GM19438 (cell line): ENCODE results near the gene PTPRQ.
"Not testable (repeated sequence)": the region's sequence is repeated elsewhere in the genome, so short reads cannot be mapped to it uniquely, and the experiment has no call there.

ENCODE experiments used
- ATAC-seq: cut with Tn5 transposase; IDR thresholded peaks from one replicate; pipeline ENCODE4 v1.9.1; 2021; ENCODE audit warnings: low read depth; ENCODE audit not compliant: unreplicated experiment

PTPRQ gene

DNA sequence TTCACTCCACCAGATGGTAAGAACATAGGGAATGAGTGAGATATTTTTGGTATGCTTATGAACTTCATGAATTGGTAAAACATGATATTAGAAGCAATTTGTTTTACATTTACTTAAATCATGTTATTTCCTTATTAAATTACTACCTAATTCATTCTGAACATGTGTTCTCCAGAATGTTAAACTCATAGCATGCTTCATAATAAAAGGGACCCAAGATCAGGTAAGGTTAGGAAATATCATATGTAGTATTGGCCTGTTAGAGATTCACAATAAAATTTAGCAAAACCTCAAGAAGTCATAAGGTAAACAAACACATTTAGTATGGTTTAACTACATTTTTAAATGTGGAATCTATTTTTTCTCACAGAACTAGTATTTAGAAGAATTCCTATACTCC is 28.2 kb downstream of the PTPRQ start:
- no peak for ATAC-seq

DNA sequence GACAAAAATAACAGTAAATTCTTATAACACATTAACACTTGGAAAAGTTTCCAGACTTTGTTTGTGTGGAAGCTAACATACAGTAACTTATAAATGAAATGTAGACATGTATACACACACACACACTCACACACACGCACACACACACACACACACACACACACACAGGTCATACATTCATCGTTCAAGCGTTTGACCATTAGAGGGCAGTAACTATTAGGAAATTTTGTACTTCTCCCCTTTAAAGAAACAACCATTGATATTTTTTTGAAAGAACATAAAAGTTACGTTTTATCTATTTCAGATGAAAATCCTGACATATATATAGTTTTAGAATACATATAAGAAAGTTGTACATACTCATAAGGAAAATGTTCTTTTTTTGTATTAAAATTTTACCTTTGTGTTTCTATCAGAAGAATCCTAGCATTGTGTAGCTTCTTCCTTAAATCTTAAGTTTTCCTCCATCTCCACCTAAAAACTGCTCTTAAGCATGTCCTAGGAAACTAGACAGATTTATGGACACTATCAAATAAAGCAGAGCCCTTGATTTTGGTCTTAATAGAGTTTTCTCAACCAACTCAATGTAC is 29.0 kb downstream of the PTPRQ start:
- ATAC-seq = no peak

DNA sequence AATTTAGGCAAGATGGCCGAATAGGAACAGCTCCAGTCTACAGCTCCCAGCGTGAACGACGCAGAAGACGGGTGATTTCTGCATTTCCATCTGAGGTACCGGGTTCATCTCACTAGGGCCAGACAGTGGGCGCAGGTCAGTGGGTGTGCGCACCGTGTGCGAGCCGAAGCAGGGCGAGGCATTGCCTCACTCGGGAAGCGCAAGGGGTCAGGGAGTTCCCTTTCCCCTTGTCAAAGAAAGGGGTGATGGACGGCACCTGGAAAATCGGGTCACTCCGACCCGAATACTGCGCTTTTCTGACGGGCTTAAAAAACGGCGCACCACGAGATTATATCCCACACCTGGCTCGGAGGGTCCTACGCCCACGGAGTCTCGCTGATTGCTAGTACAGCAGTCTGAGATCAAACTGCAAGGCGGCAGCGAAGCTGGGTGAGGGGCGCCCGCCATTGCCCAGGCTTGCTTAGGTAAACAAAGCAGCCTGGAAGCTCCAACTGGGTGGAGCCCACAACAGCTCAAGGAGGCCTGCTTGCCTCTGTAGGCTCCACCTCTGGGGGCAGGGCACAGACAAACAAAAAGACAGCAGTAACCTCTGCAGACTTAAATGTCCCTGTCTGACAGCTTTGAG is 33.6 kb downstream of the PTPRQ start:
- not testable (repeated sequence) for ATAC-seq

DNA sequence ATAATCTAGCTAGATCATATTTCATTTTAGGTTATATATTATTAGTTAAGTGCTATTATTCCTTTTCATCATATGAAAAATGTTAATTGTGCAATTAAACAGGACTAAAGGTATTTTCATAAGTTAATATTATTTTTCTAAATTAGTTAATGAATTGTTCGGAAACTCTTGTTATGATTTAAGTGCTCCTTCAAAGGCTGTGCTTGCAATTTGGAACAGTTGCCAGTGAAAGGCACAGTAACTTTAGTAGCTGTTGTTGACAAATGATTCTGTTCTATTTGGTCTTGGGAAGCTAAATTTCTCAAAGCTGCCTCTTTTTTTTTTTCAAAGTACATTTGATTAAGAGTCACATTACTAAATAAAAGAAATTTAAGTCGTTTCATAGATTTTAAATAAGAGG is 40.7 kb downstream of the PTPRQ start:
- no peak for ATAC-seq

DNA sequence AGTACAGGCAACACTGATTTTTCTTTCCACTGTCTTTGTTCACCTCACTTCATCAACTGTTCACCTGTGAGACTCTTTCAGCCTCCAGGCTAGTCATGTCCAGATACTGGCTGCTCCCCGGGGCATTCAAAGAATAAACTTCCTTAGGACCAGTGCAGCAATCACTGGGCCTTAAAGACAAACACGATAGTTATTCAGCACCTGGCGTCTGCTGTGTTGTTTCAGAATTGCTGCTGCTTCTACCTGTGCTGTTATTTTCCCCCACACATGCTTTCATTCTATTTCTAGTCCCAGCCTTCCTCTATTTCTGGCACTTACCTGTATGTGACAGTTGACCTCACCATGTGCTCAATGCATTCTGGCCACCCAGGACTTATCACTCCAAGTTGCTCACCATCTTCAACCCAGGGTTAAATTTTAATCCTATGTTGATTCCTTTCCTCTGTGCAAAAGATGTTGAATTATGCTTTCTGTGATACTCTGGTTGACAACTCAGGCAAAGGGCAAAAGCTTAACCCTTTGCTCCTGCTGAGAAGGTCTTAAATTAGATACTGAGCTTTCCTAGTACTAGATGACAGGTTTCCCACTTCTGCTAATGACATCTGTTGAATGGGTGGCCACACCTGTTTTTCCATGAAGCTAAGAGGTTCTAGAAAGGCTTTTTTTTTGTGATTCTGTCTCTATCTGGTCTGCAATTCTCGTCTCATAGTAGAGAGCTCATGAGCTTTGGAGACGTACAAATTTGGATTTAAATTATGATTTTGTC is 41.4 kb downstream of the PTPRQ start:
- ATAC-seq = no peak

DNA sequence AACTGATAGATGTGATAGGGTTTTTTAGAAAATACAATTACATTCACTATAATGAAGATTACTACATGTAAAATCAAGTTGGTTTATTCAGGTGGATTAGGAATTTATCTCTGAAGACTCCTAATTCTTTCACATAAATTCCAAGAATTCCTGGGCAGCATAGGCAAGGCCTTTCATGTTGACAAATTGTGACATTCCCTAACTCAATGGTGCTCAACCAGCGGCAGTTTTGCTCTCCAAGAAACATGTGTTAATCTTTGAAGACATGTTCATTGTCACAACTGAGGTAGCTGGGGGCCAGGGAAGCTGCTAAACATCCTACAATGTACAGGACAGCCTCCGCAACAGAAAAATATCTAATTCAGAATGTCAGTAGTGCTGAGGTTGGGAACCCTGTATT is 46.3 kb downstream of the PTPRQ start:
- no peak for ATAC-seq

DNA sequence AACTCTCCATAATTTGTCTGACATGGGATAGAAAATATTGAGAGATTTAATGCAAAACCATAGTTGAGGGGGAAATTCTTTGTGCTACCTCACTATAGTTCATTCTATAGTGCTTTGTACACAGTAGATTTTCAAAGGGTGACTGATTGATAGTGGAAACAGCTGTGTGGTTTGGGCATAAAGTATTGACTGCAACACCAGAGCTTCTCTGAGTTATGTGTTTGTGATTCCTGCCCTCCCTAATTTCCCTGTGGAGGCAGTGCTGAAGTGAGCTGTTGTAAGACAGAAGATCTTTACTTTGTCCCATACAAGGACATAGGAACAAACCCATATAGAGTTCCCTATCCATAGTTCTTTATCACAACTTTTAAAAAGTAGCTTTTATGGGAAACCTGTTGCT is 47.1 kb downstream of the PTPRQ start:
- no peak for ATAC-seq

DNA sequence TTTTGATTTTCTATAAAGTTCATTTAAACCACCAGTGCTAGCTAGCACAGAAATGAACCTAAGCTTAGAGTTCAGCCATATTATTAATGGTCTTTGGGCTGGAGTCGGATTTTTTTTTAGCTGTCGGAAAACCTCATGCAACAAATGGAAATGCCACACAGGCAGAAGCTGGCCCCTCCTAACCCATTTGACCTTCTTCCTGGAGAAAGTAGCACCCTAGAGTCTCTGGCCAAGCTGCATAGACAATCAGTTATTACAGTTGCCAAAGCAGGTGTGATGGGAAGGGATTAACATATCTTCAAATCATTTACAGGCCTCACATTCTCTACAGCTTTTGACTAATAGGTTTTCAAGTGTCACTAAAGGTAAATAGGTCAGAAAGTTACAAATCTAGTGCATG is 49.4 kb downstream of the PTPRQ start:
- no peak for ATAC-seq

DNA sequence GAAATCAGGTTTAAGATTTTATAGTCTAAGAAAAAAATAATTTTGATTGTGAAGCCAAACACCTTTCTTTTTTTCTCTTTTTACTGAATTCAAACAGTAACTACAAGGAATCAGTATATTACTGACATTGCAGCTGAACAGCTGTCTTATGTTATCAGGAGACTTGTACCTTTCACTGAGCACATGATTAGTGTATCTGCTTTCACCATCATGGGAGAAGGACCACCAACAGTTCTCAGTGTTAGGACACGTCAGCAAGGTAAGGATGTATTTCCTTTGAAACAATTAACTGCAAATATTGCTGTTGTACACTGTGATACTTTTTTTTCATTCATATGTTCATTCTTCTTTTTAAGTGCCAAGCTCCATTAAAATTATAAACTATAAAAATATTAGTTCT is 50.8 kb downstream of the PTPRQ start:
- ATAC-seq = no peak

DNA sequence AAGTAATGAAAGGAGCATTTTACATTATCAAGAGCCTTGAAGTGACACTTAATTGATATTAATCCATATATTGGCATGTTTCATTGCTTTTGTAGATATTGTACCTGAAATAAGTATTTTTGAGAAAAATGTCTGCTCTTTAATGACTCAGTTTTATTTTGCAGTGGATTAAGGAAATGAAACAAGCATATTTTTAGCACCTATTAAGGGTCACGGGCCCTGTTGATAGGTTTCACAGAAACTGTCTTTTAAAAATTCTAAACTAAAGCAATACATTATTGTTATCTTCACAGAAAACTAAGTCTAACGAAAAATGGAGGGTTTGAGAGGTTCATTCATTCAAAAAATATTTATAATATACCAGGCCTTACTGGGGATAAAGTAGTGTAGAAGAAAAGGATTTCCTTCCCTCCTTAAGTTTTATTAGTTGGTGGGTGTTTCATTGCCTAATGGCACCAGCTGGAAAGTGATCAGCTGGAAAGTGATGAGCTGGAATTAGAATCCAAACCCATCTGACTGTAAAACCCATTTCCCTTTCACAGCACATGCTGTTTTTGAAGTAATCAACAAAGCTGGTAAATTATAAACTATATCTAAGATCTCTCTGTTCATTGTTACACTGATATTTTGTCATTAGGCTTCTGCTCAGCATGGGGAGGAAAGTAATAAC is 54.2 kb downstream of the PTPRQ start:
- no peak for ATAC-seq

DNA sequence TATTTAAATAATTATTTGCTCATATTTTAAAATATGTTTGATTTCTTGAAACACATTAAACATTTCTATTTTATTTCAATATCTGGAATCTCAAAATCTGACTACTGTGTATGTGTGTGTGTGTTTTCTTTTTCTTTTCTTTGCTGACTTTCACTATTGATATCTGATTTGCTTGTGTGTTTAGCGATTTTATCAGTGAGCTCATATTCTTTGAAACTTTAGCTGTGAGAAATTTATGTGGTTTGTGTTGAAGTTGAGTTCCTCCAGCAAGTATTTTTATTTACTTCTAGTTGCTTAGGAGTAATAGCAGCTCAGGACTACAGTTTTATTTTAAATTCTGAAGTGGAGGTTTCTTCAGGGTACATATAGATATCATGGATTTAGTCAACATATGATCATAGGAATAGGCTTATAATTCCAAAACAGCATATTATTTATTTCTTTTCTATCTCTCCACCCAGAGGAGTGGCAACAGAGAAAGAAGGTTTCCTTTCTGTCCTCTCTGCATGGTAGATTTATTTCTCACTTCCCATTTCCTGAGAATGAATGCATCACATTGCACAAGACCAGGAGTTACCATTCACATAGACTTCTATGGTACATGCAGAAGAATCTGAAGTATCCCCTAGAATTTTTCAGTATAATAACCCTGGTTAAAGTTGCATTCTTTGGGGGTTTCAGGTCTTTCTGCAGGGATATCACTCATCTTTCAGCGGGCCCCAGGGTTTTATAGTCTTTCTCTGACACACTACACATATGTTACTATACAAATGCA is 60.5 kb downstream of the PTPRQ start:
- ATAC-seq = no peak

DNA sequence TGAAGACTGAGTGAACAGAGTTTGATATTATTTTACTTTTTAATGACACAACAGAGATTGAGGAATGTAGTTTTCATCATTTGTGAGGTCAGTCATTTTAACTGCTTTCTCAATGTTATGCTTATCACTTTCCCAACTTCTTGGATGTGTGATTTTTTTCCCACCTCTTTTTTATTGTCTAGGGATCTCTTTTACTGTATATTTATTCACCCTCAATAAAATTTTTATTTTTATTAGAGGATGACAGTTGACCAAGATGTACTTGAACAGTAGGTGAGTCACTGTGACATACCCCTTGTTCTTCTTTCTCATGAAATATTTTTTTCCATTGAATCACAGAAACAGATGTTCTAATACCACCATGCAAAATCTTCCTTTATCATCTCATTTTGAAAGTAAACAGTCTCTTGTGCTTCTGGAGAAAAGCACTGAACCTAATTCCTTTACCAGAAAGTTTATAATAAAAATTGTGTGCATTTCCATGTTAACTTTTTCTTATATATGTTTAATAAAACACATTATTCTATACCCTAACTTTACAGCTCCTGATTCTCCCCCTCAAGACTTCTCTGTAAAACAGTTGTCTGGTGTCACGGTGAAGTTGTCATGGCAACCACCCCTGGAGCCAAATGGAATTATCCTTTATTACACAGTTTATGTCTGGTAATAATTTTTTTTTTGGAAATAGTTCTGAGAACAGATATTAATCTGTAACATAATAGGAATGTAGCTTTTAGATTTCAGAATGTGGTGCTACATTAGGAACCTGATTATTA is 65.9 kb downstream of the PTPRQ start:
- ATAC-seq = no peak

DNA sequence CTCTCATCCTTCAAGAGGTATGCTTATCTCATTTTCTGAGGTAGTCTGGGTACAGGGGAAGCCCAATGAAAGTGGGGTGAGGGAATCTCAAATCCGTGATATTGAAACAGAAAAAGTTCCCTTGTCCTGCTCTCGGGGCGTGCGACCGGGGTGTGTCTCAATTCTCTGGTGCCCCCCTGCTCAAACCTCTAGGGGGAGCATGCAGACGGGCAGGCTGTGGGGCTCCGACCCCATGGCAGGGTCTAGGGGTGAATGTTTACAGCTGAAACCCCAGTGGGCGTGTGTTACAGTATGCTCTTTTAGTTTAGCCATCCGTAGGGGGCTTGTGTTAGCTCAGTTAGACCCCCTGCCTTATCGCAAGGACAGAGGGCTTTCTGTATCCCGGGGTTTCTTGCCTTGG is 68.7 kb downstream of the PTPRQ start:
- no peak for ATAC-seq

DNA sequence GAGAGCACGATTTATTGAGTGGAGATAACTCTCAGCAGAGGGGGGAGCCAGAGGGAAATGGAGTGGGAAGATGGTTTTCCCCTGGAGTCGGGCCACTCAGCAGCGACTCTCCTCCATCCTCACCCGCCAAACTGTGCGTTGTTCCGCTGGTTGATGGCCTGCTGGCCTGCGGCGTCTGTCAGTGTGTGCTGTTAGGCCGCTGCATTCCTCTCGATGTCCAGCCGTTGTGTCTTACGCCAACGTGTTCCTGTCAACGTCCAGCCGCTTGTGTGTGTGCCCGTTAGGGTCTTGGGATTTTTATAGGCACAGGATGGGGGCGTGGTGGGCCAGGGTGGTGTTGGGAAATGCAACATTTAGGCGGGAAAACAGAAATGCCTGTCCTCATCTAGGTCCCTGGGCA is 69.2 kb downstream of the PTPRQ start:
- ATAC-seq = no peak

DNA sequence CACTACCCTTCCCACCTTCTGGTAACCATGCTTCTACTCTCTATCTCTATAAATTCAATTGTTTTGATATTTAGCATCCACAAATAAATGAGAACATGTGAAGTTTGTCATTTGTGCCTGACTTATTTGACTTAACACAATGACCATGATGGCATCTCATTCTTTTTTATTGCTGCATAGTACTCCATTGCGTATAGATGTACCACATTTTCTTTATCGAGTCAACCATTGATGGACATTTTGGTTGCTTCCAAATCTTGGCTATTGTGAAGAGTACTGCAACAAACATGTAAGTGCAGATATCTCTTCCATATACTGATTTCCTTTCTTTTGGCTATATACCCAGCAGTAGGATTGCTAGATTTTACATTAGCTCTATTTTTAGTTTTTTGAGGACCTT is 73.6 kb downstream of the PTPRQ start:
- ATAC-seq = no peak

DNA sequence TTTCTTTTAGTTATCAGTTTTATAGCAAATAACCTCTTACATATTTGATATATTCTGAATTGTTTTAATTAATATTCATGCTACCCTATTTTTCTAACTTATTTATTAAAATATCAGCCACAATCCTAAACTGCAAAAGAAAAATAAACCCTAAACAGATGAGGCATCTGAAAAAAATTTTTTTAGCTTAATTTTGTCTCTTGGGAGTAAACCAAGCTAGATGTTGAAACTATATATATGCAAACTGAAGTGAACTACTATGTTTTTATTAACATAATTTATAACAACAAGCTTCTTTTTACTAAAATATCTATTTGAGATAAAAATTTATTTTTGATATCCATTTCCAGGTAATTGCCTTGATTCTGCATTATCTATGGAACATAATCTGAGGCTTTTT is 87.6 kb downstream of the PTPRQ start:
- no peak for ATAC-seq

DNA sequence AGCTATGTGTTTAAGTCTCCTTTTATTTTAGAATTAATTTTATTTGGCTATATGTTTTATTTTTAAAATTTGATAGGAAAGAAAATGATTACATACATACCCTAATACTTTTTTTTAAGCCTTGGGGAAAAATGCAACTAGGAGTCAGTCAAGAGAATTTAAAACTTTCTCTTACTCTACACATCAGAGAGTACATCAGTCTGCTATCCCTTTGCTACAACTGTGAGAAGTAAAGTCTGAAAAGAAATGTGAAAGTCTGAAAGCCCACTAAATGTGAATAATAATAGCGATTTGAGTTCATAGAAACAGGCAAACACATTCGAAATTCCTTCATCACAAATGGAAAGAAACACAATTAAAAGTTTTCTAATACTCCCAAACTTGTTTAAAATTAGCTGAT is 95.0 kb downstream of the PTPRQ start:
- ATAC-seq = no peak

DNA sequence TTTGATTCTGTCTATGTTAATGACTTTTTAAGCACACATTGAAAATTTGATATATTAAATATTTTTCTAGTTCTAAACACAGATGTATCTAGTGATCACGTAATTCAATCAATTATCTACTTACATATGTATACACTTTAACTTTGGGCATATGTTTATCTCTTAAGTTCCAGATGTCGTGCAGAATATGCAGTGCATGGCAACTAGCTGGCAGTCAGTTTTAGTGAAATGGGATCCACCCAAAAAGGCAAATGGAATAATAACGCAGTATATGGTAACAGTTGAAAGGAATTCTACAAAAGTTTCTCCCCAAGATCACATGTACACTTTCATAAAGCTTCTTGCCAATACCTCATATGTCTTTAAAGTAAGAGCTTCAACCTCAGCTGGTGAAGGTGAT is 105.3 kb downstream of the PTPRQ start:
- ATAC-seq = no peak

DNA sequence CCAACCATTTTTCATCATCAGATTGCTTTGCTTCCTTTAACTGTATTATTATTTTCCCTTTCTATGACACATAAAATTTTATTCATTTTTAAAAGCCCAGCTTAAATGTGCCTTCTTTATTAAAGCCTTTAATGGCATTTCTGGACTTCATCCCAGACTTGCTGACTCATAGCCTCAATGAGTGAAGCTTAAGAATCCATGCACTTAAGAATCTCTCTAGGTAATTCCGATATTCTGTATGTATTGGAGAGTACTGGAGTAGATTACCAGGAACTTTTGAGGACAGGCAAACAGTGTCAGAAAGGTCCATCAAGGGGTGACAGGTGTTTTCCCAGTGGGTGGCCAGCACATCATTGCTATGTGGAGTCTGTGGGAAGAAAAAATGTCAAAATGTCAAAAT is 107.9 kb downstream of the PTPRQ start:
- no peak for ATAC-seq

DNA sequence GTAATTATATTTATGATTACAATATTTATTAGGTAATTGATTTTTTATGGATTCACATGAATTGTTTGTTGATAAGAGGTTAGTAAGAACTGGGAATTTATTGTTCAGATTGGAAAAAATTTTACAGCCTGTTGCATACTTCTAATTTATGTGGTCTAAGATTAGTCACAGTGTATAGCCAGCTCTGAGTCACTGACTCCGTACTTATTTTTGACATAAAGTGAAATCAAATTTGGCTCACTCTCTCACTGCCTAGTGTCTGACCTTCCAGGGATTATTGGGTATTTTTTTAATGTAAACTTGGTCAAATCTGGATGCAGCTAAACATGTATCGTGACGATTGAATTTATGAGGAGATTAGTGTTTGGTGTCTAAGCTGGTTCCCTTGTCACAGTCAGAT is 109.3 kb downstream of the PTPRQ start:
- no peak for ATAC-seq
